ENCODE data around the gene MAFG. TPM values are rescaled to one million over a fixed set of nuclear protein-coding genes. Genes with fewer than 3 reads are reported as not detected.

The MAFG gene
- total RNA-seq, 4 donors from 2014 or later, result 19.8 to 38.3 (median 34.4) TPM

- Histone ChIP-seq H3K27ac (peak overlapping the region in 1 of 4 donors; percentile 52), H3K9me3 (no peaks in the 10 kb centered on the region), H3K36me3 (no peaks in the 10 kb centered on the region), H3K4me1 (peaks cover 0 to 30% (median 15%) of the 10 kb centered on the region in 4 donors), H3K27me3 (peaks cover 0 to 29% of the 10 kb centered on the region in 2 donors), H3K4me3 (peak overlapping the region; percentile 32 to 63 (median 53))
- peak; percentile 78 to 88 (median 85) for DNase-seq
- TF ChIP-seq CTCF (IDR thresholded peaks at IDR 0.05) (peak; percentile 80 to 99 (median 97)), POLR2A (IDR thresholded peaks at IDR 0.05) (no peak)
Observed at GRCh38 chr17:81959362-81960129, 32.0 kb upstream of the MAFG start.

- Histone ChIP-seq H3K27ac (peak overlapping the region in 1 of 4 donors; percentile 52), H3K9me3 (no peaks in the 10 kb centered on the region), H3K27me3 (peaks cover 0 to 29% of the 10 kb centered on the region in 2 donors), H3K36me3 (no peaks in the 10 kb centered on the region), H3K4me1 (peaks cover 0 to 30% (median 15%) of the 10 kb centered on the region in 4 donors), H3K4me3 (peak overlapping the region in 1 of 4 donors; percentile 59)
- no peak for DNase-seq
- TF ChIP-seq CTCF (IDR thresholded peaks at IDR 0.05), result no peak
Observed at GRCh38 chr17:81958633-81959342, 31.3 kb upstream of the MAFG start.

- Histone ChIP-seq H3K9me3 (no peaks in the 10 kb centered on the region), H3K27ac (no peak overlapping the region), H3K4me3 (no peak overlapping the region), H3K4me1 (peaks cover 0 to 30% (median 15%) of the 10 kb centered on the region in 4 donors), H3K36me3 (no peaks in the 10 kb centered on the region), H3K27me3 (peaks cover 0 to 29% of the 10 kb centered on the region in 2 donors)
- DNase-seq, result no peak
- TF ChIP-seq POLR2A (IDR thresholded peaks at IDR 0.05) (no peak), CTCF (IDR thresholded peaks at IDR 0.05) (no peak)
Observed at GRCh38 chr17:81957691-81958432, 30.3 kb upstream of the MAFG start.

- Histone ChIP-seq H3K27me3 (peaks cover 0 to 23% of the 10 kb centered on the region in 2 donors), H3K36me3 (no peaks in the 10 kb centered on the region), H3K27ac (no peak overlapping the region), H3K4me1 (peaks cover 0 to 28% (median 15%) of the 10 kb centered on the region in 4 donors), H3K9me3 (no peaks in the 10 kb centered on the region), H3K4me3 (no peak overlapping the region)
- DNase-seq, result no peak
- no peak for TF ChIP-seq CTCF (IDR thresholded peaks at IDR 0.05)
Observed at GRCh38 chr17:81956607-81957589, 29.4 kb upstream of the MAFG start.

All from Peyer's patch (tissue), 4 donors.